ENCODE data around the gene CFAP20.

DNA sequence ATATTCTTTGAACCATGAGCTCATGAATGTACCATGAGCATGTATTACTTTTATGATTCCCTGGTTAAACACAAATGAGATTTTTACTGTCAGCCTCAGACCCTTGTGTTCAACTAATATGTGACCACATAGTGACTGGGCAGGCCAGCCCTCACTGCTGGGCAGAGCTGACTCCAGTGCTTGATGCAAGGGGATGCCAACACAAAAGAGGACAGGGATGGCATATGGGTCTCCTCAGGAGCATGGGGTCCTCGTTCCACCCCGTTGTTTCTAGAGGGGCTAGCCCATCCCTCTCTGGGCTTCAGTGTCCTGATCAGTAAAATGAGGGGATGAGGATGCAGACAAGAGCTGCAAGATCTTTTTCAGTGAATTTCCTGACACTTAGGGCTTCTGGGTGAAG is 19.3 kb downstream of the CFAP20 start:
- TF ChIP-seq, protein P1, sequence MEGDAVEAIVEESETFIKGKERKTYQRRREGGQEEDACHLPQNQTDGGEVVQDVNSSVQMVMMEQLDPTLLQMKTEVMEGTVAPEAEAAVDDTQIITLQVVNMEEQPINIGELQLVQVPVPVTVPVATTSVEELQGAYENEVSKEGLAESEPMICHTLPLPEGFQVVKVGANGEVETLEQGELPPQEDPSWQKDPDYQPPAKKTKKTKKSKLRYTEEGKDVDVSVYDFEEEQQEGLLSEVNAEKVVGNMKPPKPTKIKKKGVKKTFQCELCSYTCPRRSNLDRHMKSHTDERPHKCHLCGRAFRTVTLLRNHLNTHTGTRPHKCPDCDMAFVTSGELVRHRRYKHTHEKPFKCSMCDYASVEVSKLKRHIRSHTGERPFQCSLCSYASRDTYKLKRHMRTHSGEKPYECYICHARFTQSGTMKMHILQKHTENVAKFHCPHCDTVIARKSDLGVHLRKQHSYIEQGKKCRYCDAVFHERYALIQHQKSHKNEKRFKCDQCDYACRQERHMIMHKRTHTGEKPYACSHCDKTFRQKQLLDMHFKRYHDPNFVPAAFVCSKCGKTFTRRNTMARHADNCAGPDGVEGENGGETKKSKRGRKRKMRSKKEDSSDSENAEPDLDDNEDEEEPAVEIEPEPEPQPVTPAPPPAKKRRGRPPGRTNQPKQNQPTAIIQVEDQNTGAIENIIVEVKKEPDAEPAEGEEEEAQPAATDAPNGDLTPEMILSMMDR (conservative IDR thresholded peaks at IDR 0.05; ENCODE audit: low read depth, low read length), result no peak
- TF ChIP-seq EZH2phosphoT487 (IDR thresholded peaks at IDR 0.05; ENCODE audit: borderline replicate concordance, low read length), result no peak
- TF ChIP-seq EZH2 (IDR thresholded peaks at IDR 0.05; ENCODE audit: low read length, unreplicated experiment), result no peak
